ENCODE data around the gene PLA2R1.

The PLA2R1 gene

DNA sequence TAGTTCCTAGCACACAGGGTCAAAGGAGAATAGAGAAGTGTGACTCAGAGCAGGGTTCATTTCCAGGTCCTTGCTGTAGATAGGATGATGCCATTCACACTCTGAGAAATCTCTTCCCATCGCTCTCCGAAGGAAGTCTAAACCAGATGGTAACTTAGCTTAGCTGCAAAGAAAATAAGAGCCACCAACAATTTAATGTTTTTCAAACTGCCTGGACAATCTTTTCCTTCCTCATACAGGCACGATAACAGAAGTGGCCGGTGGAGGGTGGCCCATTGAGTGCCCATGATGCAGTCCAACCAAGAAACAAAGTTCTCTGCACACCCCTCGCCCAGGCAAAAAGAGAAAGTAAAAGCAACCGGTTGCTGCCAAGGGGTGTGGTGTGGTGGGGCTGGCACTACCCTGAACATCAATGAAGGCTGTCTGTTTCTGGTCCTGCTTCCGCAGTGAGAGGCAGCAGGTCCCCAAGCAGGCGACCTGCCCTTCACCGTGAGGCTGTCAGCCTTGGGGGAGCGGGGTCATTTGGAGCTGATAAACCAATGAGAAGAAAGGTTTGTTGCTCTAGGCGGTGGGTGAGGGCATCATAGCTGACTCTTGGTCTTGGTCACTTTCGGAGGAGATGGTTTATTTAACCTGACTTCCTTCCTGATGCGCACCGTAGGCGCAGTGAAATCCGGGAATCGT lies 158.8 kb downstream of the PLA2R1 start:
- no peak for DNase-seq (ENCODE audit: low read depth)
- in situ Hi-C loops (cut with HindIII; ENCODE audit: low sequenced_read_pairs), result no loop called here
- TF ChIP-seq, protein P1, sequence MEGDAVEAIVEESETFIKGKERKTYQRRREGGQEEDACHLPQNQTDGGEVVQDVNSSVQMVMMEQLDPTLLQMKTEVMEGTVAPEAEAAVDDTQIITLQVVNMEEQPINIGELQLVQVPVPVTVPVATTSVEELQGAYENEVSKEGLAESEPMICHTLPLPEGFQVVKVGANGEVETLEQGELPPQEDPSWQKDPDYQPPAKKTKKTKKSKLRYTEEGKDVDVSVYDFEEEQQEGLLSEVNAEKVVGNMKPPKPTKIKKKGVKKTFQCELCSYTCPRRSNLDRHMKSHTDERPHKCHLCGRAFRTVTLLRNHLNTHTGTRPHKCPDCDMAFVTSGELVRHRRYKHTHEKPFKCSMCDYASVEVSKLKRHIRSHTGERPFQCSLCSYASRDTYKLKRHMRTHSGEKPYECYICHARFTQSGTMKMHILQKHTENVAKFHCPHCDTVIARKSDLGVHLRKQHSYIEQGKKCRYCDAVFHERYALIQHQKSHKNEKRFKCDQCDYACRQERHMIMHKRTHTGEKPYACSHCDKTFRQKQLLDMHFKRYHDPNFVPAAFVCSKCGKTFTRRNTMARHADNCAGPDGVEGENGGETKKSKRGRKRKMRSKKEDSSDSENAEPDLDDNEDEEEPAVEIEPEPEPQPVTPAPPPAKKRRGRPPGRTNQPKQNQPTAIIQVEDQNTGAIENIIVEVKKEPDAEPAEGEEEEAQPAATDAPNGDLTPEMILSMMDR (IDR thresholded peaks at IDR 0.05; ENCODE audit: low read depth, low read length, missing control alignments), result no peak
- H3K4me3 ChIP-seq (ENCODE audit: low read depth, low read length), result peak overlapping the region; percentile 32

DNA sequence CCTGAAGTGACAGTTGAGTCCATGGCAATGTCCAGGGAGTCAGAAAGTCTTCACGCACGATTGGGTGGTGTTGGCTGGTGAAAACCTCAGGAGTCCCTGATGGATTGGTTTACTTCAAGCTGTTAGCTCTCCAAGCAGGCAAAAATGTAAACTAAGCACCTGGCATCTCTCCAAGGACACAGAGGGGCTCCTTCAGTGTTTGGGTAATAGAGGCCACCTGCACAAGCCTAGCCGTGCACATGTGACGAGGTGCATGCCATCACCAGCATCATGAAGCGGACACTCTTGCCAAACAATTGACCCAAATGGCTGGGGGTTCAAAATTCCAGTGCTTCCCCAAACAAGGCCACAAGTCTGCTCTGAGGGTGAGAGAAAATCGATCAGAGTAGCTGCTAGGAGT lies 159.7 kb downstream of the PLA2R1 start:
- no peak for DNase-seq (ENCODE audit: low read depth)

DNA sequence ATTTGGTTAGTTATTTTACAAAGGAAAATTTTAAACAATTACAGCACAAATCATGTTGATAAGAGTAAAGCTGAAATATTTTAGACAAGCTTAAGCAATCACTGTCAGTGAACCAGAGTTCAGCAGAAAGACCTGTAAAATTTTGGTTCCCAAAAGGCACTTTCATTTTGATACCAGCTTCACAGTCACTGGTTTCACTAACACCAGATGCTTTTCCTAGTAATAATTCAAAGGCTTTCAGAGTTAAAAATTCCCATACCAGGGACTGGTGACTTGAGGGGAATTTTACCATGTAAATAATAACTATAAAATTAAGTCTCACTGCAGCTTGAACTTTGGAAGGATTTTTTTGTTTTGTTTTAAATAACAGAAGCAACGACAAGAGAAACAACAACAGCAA lies 162.1 kb downstream of the PLA2R1 start:
- no peak overlapping the region for H3K4me3 ChIP-seq (ENCODE audit: low read depth, low read length)
- TF ChIP-seq, protein P1 (IDR thresholded peaks at IDR 0.05; ENCODE audit: low read depth, low read length, missing control alignments), result no peak
- in situ Hi-C loops (cut with HindIII; ENCODE audit: low sequenced_read_pairs), result no loop called here
- no peak for DNase-seq (ENCODE audit: low read depth)

More for the DNA sequence above, 159.7 kb downstream of the PLA2R1 start:
- no peak overlapping the region for H3K4me3 ChIP-seq (ENCODE audit: low read depth, low read length)
- TF ChIP-seq, protein P1 (IDR thresholded peaks at IDR 0.05; ENCODE audit: low read depth, low read length, missing control alignments), result no peak
- in situ Hi-C loops (cut with HindIII; ENCODE audit: low sequenced_read_pairs), result no loop called here

DNA sequence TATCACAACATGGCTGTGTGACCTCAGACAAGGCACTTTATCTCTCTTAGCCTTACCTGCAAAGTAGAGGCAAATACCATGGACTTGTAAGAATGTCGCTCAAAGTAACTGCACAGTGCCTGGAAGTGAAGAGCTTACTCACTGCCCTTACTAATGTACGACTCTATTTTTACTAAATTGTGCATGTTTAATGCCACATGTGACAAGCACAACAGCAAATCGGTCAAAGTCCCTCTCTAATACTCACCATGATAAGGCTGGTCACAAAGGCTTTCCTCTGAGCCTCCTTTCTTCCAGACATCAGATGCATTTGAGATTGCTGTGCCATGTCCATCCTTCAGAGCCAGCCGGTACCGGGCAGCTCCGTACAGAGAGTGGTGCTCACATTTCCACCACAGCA lies 164.0 kb downstream of the PLA2R1 start:
- no peak for DNase-seq (ENCODE audit: low read depth)
- no peak overlapping the region for H3K4me3 ChIP-seq (ENCODE audit: low read depth, low read length)
- in situ Hi-C loops (cut with HindIII; ENCODE audit: low sequenced_read_pairs), result no loop called here
- TF ChIP-seq, protein P1 (IDR thresholded peaks at IDR 0.05; ENCODE audit: low read depth, low read length, missing control alignments), result no peak

DNA sequence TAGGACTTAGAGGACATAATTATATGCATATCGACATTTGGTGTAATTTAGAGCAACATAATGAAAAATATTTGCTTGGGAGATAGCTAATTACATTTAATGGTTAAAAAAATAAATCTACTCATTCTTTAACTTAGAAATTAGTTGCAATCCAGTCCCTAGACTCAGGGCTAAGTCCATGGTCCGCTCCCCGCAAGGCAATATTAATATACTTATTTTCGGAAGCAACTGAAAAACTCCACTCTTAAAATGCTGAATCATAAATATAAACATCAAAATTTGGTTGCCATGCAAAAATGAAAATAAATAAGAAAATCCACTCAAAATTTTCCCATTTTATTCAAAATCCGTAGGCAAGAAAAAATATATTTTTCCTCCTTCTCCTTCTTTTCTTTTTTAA lies 164.7 kb downstream of the PLA2R1 start:
- in situ Hi-C loops (cut with HindIII; ENCODE audit: low sequenced_read_pairs), result no loop called here
- TF ChIP-seq, protein P1 (IDR thresholded peaks at IDR 0.05; ENCODE audit: low read depth, low read length, missing control alignments), result no peak
- H3K4me3 ChIP-seq (ENCODE audit: low read depth, low read length), result no peak overlapping the region
- DNase-seq (ENCODE audit: low read depth), result no peak

DNA sequence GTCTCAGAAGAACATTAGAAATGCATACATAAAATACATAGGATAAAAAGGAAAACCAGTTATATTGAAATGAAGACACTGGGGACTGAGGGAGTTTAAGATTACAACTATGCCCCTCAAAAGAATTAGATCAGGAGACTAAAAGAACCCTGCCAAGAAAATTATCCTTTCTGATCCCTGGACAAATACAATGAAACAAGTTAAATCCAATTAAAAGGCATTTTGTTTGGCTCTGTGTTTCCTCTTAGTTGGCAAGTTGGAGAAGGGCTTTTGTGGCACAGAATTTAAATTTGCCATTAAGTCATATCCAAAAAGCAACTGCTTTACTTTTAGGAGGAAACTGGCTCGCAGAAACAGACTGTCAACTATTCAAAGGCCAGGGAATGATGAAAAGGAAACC lies 165.3 kb downstream of the PLA2R1 start:
- no peak for DNase-seq (ENCODE audit: low read depth)
- no peak overlapping the region for H3K4me3 ChIP-seq (ENCODE audit: low read depth, low read length)
- in situ Hi-C loops (cut with HindIII; ENCODE audit: low sequenced_read_pairs), result no loop called here
- TF ChIP-seq, protein P1 (IDR thresholded peaks at IDR 0.05; ENCODE audit: low read depth, low read length, missing control alignments), result no peak

Measured in astrocyte of the cerebellum (primary cell).